Panc1 (cell line): ENCODE results near the gene OGFRL1. TPM values are rescaled to one million over a fixed set of nuclear protein-coding genes. Genes with fewer than 3 reads are reported as not detected.

Experiments
- ATAC-seq: fragments of 200-7000 bp; cut with Tn5 transposase; 2 replicates; pipeline ENCODE4 v1.9.1; 2020; ENCODE audit warnings: mild to moderate bottlenecking, moderate library complexity
- BruUV-seq: library from RNA; stranded (reverse); fragments of 400-500 nt; replicated peaks from 2 replicates; lab custom pipeline; 2021; lab: Mats Ljungman, UMichigan
- CTCF ChIA-PET: fragments of 300-600 bp; sonication (Branson Sonifier 250); formaldehyde crosslinking; loops from one replicate; lab custom pipeline; 2022; ENCODE audit warnings: antibody characterized with exemption; lab: Charles Lee
- POLR2A ChIA-PET: fragments of 300-600 bp; sonication (Branson Sonifier 250); formaldehyde crosslinking; loops from one replicate; lab custom pipeline; 2022; ENCODE audit warnings: antibody characterized with exemption; lab: Charles Lee
- DNase-seq: peaks from one replicate; pipeline ENCODE4 v3.0.0-alpha.2; 2010; ENCODE audit warnings: low read depth, low spot score
- H3K27ac ChIP-seq: 2 replicates; pipeline ENCODE4 v1.5.1; 2011; ENCODE audit warnings: mild to moderate bottlenecking, low read length, inconsistent platforms
- H3K27me3 ChIP-seq: fragments of 200-500 bp; sonication (Bioruptor generic); 2 replicates; pipeline ENCODE4 v1.6.0; 2014; ENCODE audit warnings: low read length, inconsistent platforms; ENCODE audit not compliant: control insufficient read depth, insufficient read depth
- H3K36me3 ChIP-seq: fragments of 200-500 bp; sonication (Bioruptor generic); 2 replicates; pipeline ENCODE4 v1.5.1; 2014; ENCODE audit warnings: inconsistent platforms, mild to moderate bottlenecking, low read length, moderate library complexity; ENCODE audit not compliant: control insufficient read depth, insufficient read depth
- H3K4me1 ChIP-seq: 2 replicates; pipeline ENCODE4 v1.5.1; 2011; ENCODE audit warnings: inconsistent platforms, mild to moderate bottlenecking, low read length, moderate library complexity; ENCODE audit not compliant: control insufficient read depth, insufficient read depth
- H3K4me3 ChIP-seq, 2 experiments: 2 replicates each; pipeline ENCODE4 v1.5.1; 2011 to 2012; ENCODE audit warnings: low read depth in 2 of 2, low read length in 2 of 2, mild to moderate bottlenecking in 2 of 2, inconsistent platforms in 1 of 2, moderate library complexity in 1 of 2
- H3K9me3 ChIP-seq: fragments of 200-500 bp; sonication (Bioruptor generic); 2 replicates; pipeline ENCODE4 v1.5.1; 2014; ENCODE audit warnings: low read depth, mild to moderate bottlenecking, inconsistent platforms, low read length, moderate library complexity; ENCODE audit not compliant: control insufficient read depth, insufficient read depth
- POLR2AphosphoS5 ChIP-seq: IDR thresholded peaks from 2 replicates; pipeline ENCODE4 v1.6.1; 2012; ENCODE audit warnings: mild to moderate bottlenecking, low read depth, low read length, moderate library complexity
- SIN3A ChIP-seq: IDR thresholded peaks from 2 replicates; pipeline ENCODE4 v1.6.1; 2012; ENCODE audit warnings: low read depth, mild to moderate bottlenecking, low read length, moderate library complexity, borderline replicate concordance; ENCODE audit not compliant: insufficient read depth
- TCF7L2 ChIP-seq: IDR thresholded peaks from 2 replicates; pipeline ENCODE4 v1.6.1; 2011; ENCODE audit warnings: mild to moderate bottlenecking, low read depth, low read length, inconsistent platforms
- in situ Hi-C: cut with HindIII; loops from 2 replicates; pipeline ENCODE4 v1.10.0; 2016; ENCODE audit warnings: low sequenced_read_pairs, low pct_unique_long_range_greater_than_20kb
- intact Hi-C: fragments of 100-400 bp; cut with micrococcal nuclease; formaldehyde crosslinking; loops from one replicate; pipeline ENCODE4 v1.10.0; 2022; ENCODE audit not compliant: unreplicated experiment
- total RNA-seq: library from RNA; stranded (reverse); gene quantifications from one replicate; pipeline ENCODE4 v1.2.1, GENCODE V29; 2021; ENCODE audit not compliant: unreplicated experiment
- TF ChIP-seq, protein P1 (sequence below): fragments of 450-650 bp; IDR thresholded peaks from 2 replicates; pipeline ENCODE4 v1.5.1; 2017; ENCODE audit warnings: mild to moderate bottlenecking
- TF ChIP-seq, protein P2 (sequence below), 2 experiments: IDR thresholded peaks; 2 replicates each; pipeline ENCODE4 v1.6.1; 2011 to 2012; ENCODE audit warnings: low read depth in 2 of 2, control low read depth in 1 of 2, low read length in 1 of 2, mild to moderate bottlenecking in 1 of 2, moderate library complexity in 1 of 2; ENCODE audit not compliant: insufficient read depth in 1 of 2

Gene OGFRL1
- total RNA-seq, 1 experiment from 2014 or later = 17.2 TPM

DNA sequence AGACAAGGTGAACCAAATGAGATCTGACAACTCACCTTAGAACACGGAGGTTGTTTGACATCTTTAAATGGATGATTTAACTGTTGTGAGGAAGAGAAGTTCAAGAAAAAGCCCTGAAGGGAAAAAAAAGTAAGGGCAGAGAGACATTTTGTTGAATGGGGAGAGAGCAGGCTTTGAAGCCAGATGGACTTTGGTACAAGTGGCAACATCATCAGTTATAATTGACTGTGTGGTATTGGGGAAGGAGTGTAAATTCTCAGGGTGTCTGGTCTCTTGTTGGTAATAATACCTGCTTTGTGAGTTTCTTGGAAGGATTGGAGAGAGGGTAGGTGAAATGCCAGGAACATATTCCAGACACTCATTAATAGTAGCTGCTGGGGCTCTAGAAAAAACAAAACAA lies 21.6 kb downstream of the OGFRL1 start:
- no TSS peak for BruUV-seq
- in situ Hi-C loops = no loop called here

DNA sequence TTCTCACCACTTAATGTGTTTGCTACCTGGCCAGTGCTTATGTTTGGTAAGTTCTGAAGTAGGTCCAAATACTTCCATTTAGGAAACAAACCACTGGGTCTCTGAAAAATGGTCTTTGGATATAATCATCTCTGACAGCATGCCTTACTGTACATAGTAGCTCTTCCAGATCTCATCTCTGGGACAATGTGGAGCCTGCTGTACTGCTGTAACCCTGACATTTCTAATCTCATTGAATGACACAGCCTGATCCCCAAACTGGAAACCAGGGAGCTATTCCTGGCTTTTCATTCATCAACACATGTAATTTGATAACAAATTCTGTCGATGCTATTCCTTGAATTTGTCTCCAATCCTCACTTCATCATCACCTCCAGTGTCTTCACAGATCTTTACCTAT lies 23.5 kb downstream of the OGFRL1 start:
- CTCF ChIA-PET = no interaction called here
- Histone ChIP-seq H3K4me3 (no peak overlapping the region), H3K27ac (no peak overlapping the region), H3K27me3 (no peaks in the 10 kb centered on the region), H3K36me3 (no peaks in the 10 kb centered on the region), H3K9me3 (no peaks in the 10 kb centered on the region), H3K4me1 (no peaks in the 10 kb centered on the region)
- ATAC-seq (no peak), DNase-seq (no peak)
- intact Hi-C loops (no loop called here), in situ Hi-C loops (no loop called here)
- TF ChIP-seq, protein P1, sequence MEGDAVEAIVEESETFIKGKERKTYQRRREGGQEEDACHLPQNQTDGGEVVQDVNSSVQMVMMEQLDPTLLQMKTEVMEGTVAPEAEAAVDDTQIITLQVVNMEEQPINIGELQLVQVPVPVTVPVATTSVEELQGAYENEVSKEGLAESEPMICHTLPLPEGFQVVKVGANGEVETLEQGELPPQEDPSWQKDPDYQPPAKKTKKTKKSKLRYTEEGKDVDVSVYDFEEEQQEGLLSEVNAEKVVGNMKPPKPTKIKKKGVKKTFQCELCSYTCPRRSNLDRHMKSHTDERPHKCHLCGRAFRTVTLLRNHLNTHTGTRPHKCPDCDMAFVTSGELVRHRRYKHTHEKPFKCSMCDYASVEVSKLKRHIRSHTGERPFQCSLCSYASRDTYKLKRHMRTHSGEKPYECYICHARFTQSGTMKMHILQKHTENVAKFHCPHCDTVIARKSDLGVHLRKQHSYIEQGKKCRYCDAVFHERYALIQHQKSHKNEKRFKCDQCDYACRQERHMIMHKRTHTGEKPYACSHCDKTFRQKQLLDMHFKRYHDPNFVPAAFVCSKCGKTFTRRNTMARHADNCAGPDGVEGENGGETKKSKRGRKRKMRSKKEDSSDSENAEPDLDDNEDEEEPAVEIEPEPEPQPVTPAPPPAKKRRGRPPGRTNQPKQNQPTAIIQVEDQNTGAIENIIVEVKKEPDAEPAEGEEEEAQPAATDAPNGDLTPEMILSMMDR = no peak
- TF ChIP-seq, protein P2, sequence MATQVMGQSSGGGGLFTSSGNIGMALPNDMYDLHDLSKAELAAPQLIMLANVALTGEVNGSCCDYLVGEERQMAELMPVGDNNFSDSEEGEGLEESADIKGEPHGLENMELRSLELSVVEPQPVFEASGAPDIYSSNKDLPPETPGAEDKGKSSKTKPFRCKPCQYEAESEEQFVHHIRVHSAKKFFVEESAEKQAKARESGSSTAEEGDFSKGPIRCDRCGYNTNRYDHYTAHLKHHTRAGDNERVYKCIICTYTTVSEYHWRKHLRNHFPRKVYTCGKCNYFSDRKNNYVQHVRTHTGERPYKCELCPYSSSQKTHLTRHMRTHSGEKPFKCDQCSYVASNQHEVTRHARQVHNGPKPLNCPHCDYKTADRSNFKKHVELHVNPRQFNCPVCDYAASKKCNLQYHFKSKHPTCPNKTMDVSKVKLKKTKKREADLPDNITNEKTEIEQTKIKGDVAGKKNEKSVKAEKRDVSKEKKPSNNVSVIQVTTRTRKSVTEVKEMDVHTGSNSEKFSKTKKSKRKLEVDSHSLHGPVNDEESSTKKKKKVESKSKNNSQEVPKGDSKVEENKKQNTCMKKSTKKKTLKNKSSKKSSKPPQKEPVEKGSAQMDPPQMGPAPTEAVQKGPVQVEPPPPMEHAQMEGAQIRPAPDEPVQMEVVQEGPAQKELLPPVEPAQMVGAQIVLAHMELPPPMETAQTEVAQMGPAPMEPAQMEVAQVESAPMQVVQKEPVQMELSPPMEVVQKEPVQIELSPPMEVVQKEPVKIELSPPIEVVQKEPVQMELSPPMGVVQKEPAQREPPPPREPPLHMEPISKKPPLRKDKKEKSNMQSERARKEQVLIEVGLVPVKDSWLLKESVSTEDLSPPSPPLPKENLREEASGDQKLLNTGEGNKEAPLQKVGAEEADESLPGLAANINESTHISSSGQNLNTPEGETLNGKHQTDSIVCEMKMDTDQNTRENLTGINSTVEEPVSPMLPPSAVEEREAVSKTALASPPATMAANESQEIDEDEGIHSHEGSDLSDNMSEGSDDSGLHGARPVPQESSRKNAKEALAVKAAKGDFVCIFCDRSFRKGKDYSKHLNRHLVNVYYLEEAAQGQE (IDR thresholded peaks at IDR 0.05; ENCODE audit: insufficient read depth in 1 of 2, low read depth in 2 of 2, low read length in 1 of 2) = no peak
- TF ChIP-seq SIN3A = no peak
- no peak for TF ChIP-seq TCF7L2
- TF ChIP-seq POLR2AphosphoS5 = no peak
- POLR2A ChIA-PET = no interaction called here
- BruUV-seq = no TSS peak

More for the DNA sequence above, 21.6 kb downstream of the OGFRL1 start:
- ChIA-PET CTCF (no interaction called here), POLR2A (no interaction called here)
- Histone ChIP-seq H3K9me3 (no peaks in the 10 kb centered on the region), H3K4me3 (no peak overlapping the region), H3K27ac (no peak overlapping the region), H3K27me3 (no peaks in the 10 kb centered on the region), H3K4me1 (no peaks in the 10 kb centered on the region), H3K36me3 (no peaks in the 10 kb centered on the region)
- intact Hi-C loops = no loop called here
- ATAC-seq (no peak), DNase-seq (no peak)
- TF ChIP-seq, protein P1 = no peak
- no peak for TF ChIP-seq TCF7L2
